A172 (cell line): ENCODE measurements around the gene C12orf43. TPM values are rescaled to one million over a fixed set of nuclear protein-coding genes. Genes with fewer than 3 reads are reported as not detected.

Source experiments
- DNase-seq: peaks from one replicate; pipeline ENCODE4 v3.0.0-alpha.2; 2015; ENCODE audit warnings: low spot score
- total RNA-seq: library from RNA; depleted of rRNA; stranded (reverse); fragments of >200 nt; shearing (Covaris generic); gene quantifications from 2 replicates; pipeline ENCODE4 v1.2.3, GENCODE V29; 2014

The C12orf43 gene
- total RNA-seq, 1 experiment from 2014 or later, result 17.5 TPM

DNA sequence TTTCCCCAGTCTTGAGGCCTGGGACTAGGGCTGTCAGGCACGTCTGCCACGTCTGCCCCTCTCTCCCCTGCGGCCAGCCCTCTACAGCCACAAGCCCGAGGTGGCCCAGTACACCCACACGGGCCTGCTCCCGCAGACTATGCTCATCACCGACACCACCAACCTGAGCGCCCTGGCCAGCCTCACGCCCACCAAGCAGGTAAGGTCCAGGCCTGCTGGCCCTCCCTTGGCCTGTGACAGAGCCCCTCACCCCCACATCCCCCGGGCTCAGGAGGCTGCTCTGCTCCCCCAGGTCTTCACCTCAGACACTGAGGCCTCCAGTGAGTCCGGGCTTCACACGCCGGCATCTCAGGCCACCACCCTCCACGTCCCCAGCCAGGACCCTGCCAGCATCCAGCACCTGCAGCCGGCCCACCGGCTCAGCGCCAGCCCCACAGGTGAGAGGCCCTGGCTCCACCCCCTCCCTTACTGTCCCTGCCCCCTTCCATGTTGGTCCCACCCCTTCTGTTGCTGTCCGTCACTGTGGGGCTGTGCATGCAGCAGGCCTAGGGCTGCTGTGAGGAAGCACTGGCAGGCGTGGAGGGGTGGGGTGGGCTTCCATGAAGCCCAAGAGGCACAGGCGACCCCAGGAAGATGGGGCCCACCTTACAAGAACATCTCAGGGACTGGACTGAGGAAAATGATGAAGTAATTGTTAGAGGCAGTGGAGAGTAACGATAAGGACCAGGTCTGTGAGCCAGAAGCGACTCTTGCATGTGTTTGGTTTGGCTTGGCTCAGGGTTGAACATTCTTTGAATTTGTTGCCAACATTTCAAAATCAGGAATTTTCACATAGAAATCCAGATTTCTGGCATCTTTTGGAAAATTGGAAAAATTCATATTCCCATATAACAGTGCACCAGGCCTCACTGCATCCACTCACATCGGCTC lies 16.8 kb downstream of the C12orf43 start:
- DNase-seq, result no peak

DNA sequence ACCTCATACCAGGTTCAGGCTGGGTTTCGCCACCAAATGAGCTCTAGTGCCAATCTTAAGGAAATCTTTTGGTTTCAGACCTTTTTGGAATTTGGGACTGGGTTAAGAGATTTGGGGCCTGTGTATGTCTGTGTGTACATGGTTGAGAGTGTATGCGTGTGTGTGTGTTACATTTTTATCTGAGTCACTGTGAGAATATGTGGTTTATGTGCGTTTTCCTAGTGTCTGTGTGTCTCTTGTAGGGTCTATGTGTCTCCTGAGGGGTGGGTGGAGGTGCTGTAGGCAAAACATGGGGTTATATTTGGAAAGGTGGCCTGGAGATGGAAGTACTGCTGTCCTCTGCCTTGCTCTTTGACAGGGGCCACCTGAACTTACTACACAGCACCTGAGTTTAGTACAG lies 17.9 kb downstream of the C12orf43 start:
- no peak for DNase-seq

GRCh38 chr12:120997448-120997847 lies 18.8 kb downstream of the C12orf43 start:
- DNase-seq, result no peak

- DNase-seq, result no peak
These were observed 20.0 kb downstream of the C12orf43 start for GRCh38 chr12:120996133-120996746.

- DNase-seq, result peak; percentile 2
These were observed 21.5 kb downstream of the C12orf43 start for GRCh38 chr12:120994589-120995337.

- DNase-seq, result no peak
These were observed 22.2 kb downstream of the C12orf43 start for GRCh38 chr12:120994059-120994458.

GRCh38 chr12:120993496-120993895 lies 22.8 kb downstream of the C12orf43 start:
- no peak for DNase-seq

- no peak for DNase-seq
These were observed 23.3 kb downstream of the C12orf43 start for GRCh38 chr12:120992989-120993388.

DNA sequence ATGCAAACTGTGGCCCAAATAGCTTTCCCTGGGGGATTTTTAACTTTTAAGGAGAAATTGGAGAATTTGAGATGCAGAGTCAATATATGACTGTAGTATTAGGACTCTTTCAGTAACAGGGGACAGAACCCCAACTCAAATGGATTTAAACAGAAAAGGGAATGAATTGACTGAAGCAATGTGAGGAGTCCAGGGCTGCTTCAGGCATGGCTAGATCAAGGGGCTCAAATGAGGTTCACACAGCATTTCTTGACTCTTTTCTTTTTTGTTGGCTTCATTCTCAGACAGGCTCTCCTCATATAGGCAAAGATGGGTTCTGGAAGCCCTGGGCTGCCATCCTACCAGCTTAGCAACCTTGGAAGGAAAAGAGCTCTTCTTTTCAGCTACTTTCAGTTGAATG lies 24.3 kb downstream of the C12orf43 start:
- DNase-seq, result no peak

DNA sequence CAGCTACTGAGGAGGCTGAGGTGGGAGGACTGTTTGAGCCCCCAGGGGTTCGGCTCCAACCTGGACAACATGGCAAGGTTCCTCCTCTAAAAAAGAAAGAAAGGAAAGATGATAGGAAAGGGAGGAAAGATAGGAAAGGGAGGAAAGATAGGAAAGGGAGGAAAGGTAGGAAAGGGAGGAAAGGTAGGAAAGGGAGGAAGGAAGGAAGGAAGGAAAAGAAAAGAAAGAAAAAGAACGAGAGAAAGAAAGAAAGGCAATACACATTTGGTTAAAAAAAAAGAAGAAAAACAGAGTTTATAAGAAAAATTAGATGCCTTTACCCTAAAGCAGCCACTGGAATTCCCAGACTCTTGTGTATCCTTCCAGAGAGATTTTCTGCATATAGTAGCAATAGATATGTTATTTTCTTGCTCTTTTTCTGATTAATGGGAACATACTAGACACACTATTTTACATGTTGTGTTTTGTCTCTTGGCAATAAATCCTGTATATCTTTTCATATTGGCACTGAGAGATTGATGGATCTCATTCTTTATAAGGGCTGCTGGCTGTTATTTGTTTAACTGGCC lies 25.7 kb downstream of the C12orf43 start:
- DNase-seq, result no peak

DNA sequence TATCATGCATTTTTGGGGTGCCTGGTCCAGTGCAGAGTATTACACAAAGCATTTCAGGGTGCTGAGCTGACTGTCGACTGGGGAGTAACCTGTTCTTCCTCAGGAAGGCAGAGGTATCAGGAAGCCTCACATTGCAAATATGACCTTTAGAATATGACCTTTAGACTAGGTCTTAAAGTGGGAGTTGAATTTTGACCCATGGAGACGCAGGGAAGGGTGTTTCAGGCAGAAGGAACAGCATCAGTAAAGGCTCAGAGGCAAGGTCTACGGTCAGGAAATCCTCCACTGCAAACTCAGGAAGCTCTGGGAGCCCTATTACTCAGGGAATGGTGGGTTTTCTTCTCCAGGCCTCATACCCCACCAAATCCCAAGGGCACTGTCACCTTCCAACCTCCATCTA lies 26.6 kb downstream of the C12orf43 start:
- DNase-seq, result no peak

DNA sequence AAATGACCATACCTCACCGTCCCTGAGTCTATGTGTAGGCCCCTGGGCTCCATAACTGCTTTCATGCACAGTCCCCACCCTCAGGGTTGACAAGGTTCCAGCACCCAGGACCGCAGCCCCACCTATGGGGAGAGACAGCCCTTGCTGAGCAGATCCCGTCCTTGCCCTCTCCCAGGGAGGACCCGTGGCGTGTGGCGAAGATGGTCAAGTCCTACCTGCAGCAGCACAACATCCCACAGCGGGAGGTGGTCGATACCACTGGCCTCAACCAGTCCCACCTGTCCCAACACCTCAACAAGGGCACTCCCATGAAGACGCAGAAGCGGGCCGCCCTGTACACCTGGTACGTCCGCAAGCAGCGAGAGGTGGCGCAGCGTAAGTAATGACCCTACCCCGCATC lies 27.6 kb downstream of the C12orf43 start:
- DNase-seq, result no peak

GRCh38 chr12:120988234-120988633 lies 28.1 kb downstream of the C12orf43 start:
- DNase-seq, result no peak

DNA sequence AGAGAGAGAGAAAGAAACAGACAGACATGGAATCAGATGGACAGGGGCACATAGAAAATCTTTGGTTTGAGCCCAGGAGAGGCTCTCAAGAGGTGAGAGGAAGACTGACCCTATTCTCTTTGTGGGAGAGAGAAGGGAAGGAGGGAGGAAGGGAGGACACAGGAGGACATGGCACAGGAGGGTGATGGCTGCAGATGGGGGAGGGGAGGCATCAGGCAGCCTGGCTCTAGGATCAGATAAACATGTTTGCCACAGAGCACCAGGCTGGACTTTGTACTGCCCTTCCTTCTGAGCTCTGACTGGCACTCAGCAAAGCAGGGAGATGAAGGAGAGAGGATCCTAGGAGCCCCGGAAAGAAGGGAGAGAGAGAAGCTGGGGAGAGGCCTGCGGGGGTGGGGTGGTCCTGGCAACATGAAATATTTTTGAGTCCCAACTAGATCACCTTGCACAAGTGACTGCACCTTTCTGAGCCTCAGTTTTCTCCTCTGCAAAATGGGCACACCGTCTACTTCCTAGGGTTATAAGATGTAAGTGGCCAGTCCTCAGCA lies 31.9 kb downstream of the C12orf43 start:
- no peak for DNase-seq

GRCh38 chr12:120983759-120984158 lies 32.5 kb downstream of the C12orf43 start:
- no peak for DNase-seq

GRCh38 chr12:120982659-120983058 lies 33.6 kb downstream of the C12orf43 start:
- DNase-seq, result no peak

GRCh38 chr12:120981407-120981941 lies 34.8 kb downstream of the C12orf43 start:
- no peak for DNase-seq

DNA sequence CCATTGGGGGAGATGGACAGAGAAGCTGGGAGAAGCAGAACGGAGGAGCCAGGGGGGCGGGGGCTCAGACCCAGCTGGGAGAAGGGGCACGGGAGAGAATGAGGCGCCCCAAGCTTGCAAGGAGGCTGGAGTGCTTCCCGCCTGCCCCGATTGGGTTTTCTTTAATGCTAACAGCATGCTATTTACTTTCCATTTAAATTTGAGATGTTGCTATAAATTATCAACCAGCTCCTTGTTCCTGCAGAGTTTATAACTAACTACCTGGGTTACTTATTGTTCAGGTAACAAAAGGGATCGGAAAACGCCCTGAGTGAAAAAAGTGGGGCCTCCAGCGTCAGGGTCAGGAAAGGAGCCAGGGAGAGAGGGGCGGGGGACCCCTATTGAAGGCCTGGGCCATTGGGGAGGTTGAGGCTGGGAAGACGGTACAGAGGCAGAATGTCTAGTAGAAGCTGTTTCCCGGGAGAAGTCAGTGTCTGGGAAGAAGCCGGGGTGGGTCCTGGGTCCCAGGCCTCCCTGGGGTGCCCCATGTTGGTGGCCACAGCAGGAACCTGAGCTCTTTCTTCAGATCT lies 35.4 kb downstream of the C12orf43 start:
- no peak for DNase-seq

DNA sequence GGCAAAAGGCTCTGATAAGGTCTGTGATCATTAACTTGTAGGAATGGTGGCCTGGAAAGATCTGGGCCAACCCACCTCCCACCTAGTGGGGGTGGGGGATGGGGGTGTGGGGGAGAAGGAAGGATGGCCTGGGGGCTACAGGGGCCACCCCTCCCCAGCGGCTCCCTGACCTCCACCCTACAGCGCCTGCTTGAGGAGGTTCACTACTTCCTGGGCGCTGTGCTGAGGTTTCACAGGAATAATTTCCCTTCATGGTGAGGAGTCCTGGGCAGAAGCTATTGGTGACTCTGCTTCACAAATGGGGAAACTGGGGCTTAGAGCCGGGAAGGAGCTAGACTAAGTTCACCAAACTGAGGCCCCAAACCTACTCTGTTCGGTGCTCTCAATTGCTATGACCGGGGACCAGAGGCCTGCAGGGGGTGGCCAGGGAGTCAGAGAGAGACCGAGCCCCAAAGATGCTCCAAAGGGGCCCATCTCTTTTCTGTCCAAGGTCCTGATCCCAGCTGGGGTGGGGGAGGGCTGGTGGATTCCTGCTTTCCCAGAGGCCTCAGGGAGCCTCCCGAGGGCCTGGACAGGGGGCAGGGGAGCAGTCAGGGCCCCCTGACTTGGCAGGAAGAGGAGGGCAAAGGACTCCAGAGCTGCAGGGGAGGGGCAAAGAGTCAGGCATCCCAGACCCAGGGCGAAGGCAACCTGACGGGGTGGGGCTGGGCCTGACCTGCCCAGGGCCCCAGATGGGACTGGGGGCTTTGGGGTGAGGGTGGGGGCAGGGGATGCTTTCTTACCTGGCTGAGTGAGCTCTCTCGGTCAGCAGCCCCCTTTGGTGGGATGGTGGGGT lies 36.2 kb downstream of the C12orf43 start:
- no peak for DNase-seq

DNA sequence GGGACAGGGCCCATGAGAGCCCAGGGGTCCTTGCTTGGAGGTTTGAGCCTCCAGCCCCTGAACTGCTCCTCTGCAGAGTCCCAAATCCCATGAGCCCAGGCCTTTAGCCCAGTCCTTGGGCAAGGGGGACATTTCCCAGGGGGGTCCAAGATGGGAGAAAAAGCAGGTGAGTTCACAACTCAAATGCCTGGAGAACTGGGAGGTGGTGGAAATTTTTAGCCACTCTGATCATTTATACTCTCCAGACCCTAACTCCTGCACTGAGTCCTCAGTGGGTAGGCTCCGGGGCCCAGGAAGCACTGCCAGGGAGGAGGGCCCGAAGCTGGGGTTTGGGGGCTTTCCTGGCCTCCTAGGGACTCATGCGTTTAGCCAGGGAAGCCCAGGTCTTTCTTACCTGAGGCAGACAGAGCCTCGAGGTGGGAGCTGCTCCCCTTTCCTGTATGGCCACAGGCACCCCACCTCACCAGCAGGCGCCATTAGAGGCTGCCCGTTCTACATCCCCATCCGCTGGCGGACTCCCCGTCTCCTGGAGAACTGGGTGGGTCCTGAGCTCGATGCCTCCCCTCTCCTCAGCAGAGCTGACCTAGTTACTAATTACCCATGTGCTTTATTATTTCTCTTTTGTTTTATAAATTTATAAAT lies 36.9 kb downstream of the C12orf43 start:
- no peak for DNase-seq
